ENCODE measurements around the gene XYLT1.

DNA sequence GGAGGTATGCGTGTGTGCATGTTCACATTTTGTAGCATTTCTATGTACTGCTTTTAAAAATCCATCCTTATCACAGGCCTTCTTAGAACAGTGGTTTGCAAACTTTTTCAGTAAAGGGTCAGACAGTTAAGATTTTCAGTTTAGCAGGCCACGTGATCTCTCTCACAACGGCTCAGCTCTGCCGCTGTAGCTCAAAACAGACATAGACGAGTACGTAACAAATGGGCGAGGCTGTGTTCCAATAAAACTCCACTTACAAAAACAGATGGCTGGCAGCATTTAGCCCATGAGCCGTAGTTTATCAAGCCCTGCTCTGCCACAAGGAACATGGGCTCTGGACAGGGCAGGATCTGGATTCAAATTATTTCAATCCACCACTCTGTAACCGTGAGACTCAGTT is 141.8 kb downstream of the XYLT1 start:
- TF ChIP-seq, protein P1, sequence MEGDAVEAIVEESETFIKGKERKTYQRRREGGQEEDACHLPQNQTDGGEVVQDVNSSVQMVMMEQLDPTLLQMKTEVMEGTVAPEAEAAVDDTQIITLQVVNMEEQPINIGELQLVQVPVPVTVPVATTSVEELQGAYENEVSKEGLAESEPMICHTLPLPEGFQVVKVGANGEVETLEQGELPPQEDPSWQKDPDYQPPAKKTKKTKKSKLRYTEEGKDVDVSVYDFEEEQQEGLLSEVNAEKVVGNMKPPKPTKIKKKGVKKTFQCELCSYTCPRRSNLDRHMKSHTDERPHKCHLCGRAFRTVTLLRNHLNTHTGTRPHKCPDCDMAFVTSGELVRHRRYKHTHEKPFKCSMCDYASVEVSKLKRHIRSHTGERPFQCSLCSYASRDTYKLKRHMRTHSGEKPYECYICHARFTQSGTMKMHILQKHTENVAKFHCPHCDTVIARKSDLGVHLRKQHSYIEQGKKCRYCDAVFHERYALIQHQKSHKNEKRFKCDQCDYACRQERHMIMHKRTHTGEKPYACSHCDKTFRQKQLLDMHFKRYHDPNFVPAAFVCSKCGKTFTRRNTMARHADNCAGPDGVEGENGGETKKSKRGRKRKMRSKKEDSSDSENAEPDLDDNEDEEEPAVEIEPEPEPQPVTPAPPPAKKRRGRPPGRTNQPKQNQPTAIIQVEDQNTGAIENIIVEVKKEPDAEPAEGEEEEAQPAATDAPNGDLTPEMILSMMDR (IDR thresholded peaks at IDR 0.05), result no peak
- TF ChIP-seq POLR2A (IDR thresholded peaks at IDR 0.05), result no peak

Measured in thyroid gland (tissue), 4 donors.